CD4-positive, alpha-beta T cell (primary cell): ENCODE measurements around the gene PDGFRB. TPM values are rescaled to one million over a fixed set of nuclear protein-coding genes. Genes with fewer than 3 reads are reported as not detected.

Experiments
- ATAC-seq: fragments of 200-7000 bp; cut with Tn5 transposase; one replicate; pipeline ENCODE4 v1.10.0; 2022; ENCODE audit warnings: mild to moderate bottlenecking; ENCODE audit not compliant: poor library complexity
- CTCF ChIA-PET: fragments of 350-600 bp; sonication (Branson Sonifier 250); formaldehyde crosslinking; loops from one replicate; lab custom pipeline; 2021; ENCODE audit warnings: antibody characterized with exemption, inconsistent platforms; lab: Charles Lee
- POLR2A ChIA-PET: fragments of 350-600 bp; sonication (Branson Sonifier 250); formaldehyde crosslinking; loops from one replicate; lab custom pipeline; 2021; ENCODE audit warnings: antibody characterized with exemption, inconsistent platforms; lab: Charles Lee
- DNase-seq, 14 experiments: peaks; one replicate each; pipeline ENCODE4 v3.0.0-alpha.2; 2013 to 2020; ENCODE audit warnings: mixed read lengths in 2 of 14
- H3K27ac ChIP-seq, 2 donors: one replicate each; pipeline versions ENCODE4 v1.5.1 to v1.7.0; 2013; ENCODE audit warnings: low read length in 2 of 2, low read depth in 1 of 2, mild to moderate bottlenecking in 1 of 2
- H3K27me3 ChIP-seq, 2 experiments: 1 replicate in 1 of 2; 2 replicates in 1 of 2; pipeline versions ENCODE4 v1.6.1 to v1.7.0; 2013; ENCODE audit warnings: low read length in 2 of 2, control low read depth in 1 of 2, mild to moderate bottlenecking in 1 of 2, moderate library complexity in 1 of 2; ENCODE audit not compliant: insufficient read depth in 2 of 2, control insufficient read depth in 1 of 2
- H3K36me3 ChIP-seq: one replicate; pipeline ENCODE4 v1.6.1; 2013; ENCODE audit warnings: low read length, control low read depth; ENCODE audit not compliant: insufficient read depth
- H3K4me1 ChIP-seq: one replicate; pipeline ENCODE4 v1.6.1; 2013; ENCODE audit warnings: low read length, control low read depth; ENCODE audit not compliant: insufficient read depth
- H3K4me3 ChIP-seq: one replicate; pipeline ENCODE4 v1.5.1; 2013; ENCODE audit warnings: mild to moderate bottlenecking, low read length, moderate library complexity
- H3K9me3 ChIP-seq, 2 experiments: 1 replicate in 1 of 2; 2 replicates in 1 of 2; pipeline versions ENCODE4 v1.6.1 to v1.7.0; 2013; ENCODE audit warnings: low read length in 2 of 2, mild to moderate bottlenecking in 2 of 2, control low read depth in 1 of 2, moderate library complexity in 1 of 2; ENCODE audit not compliant: control insufficient read depth in 1 of 2, insufficient read depth in 1 of 2
- H3K27ac Mint-ChIP-seq: one replicate; pipeline ENCODE4 v1.8.0; 2020; ENCODE audit warnings: mixed read lengths
- H3K27me3 Mint-ChIP-seq: one replicate; pipeline ENCODE4 v1.8.0; 2021; ENCODE audit warnings: mixed read lengths
- H3K36me3 Mint-ChIP-seq: one replicate; pipeline ENCODE4 v1.8.0; 2021; ENCODE audit warnings: low read depth, mixed read lengths
- H3K4me1 Mint-ChIP-seq: one replicate; pipeline ENCODE4 v1.8.0; 2021; ENCODE audit warnings: low read depth, mixed read lengths
- H3K4me3 Mint-ChIP-seq: one replicate; pipeline ENCODE4 v1.8.0; 2020; ENCODE audit warnings: mild to moderate bottlenecking, mixed read lengths
- H3K9me3 Mint-ChIP-seq: one replicate; pipeline ENCODE4 v1.8.0; 2020; ENCODE audit warnings: mixed read lengths
- CTCF ChIP-seq: fragments of 200-600 bp; IDR thresholded peaks from one replicate; pipeline ENCODE4 v1.8.0; 2022; ENCODE audit warnings: antibody characterized with exemption, mild to moderate bottlenecking
- intact Hi-C, 2 experiments: fragments of 100-400 bp; cut with DNase I in 1 of 2; cut with micrococcal nuclease in 1 of 2; formaldehyde crosslinking; loops; one replicate each; pipeline versions ENCODE4 v1.15.1 to v1.9.0; 2023 to 2025; cut with DNase I, micrococcal nuclease
- total RNA-seq, 174 experiments: library from RNA in 2 of 174; stranded (reverse) in 2 of 174; gene quantifications; one replicate each; pipeline ENCODE4 v1.2.3 and lab custom pipeline; 2021 to 2026

The PDGFRB gene
- total RNA-seq, 2 experiments from 2014 or later: not detected

GRCh38 chr5:150189326-150189725, 33.7 kb upstream of the PDGFRB start:
- H3K27ac ChIP-seq: no peak overlapping the region
- Mint-ChIP-seq H3K4me1 (no peaks in the 10 kb centered on the region), H3K36me3 (no peaks in the 10 kb centered on the region), H3K27ac (no peak overlapping the region), H3K27me3 (peaks cover 49% of the 10 kb centered on the region), H3K9me3 (no peaks in the 10 kb centered on the region), H3K4me3 (no peak overlapping the region)
- ChIA-PET POLR2A (no interaction called here), CTCF (no interaction called here)
- no peaks in the 10 kb centered on the region for H3K4me1 ChIP-seq
- H3K27me3 ChIP-seq: peaks cover 26% of the 10 kb centered on the region in 2 experiments
- H3K36me3 ChIP-seq: no peaks in the 10 kb centered on the region
- no peaks in the 10 kb centered on the region for H3K9me3 ChIP-seq
- DNase-seq (no peak), ATAC-seq (no peak)
- no peak for TF ChIP-seq CTCF
- H3K4me3 ChIP-seq: no peak overlapping the region
- intact Hi-C loops: no loop called here

GRCh38 chr5:150188146-150188842, 32.6 kb upstream of the PDGFRB start:
- POLR2A ChIA-PET: no interaction called here
- no peaks in the 10 kb centered on the region for H3K4me1 ChIP-seq
- H3K4me3 ChIP-seq: no peak overlapping the region
- H3K27me3 ChIP-seq: peaks cover 26% of the 10 kb centered on the region in 2 experiments
- intact Hi-C loops: no loop called here
- Mint-ChIP-seq H3K4me3 (no peak overlapping the region), H3K4me1 (no peaks in the 10 kb centered on the region), H3K27me3 (peaks cover 43% of the 10 kb centered on the region), H3K36me3 (no peaks in the 10 kb centered on the region), H3K27ac (no peak overlapping the region), H3K9me3 (no peaks in the 10 kb centered on the region)
- CTCF ChIA-PET: no interaction called here
- DNase-seq (no peak), ATAC-seq (no peak)
- no peak overlapping the region for H3K27ac ChIP-seq
- no peaks in the 10 kb centered on the region for H3K9me3 ChIP-seq
- no peak for TF ChIP-seq CTCF
- H3K36me3 ChIP-seq: no peaks in the 10 kb centered on the region

- DNase-seq: no peak
- H3K27me3 Mint-ChIP-seq: peaks cover 34% of the 10 kb centered on the region
Measured at GRCh38 chr5:150186897-150187296, 31.3 kb upstream of the PDGFRB start.

More at GRCh38 chr5:150186897-150187296, 31.3 kb upstream of the PDGFRB start:
- Histone ChIP-seq H3K4me3 (no peak overlapping the region), H3K27me3 (peaks cover 21 to 26% of the 10 kb centered on the region in 2 experiments), H3K4me1 (no peaks in the 10 kb centered on the region), H3K9me3 (no peaks in the 10 kb centered on the region), H3K27ac (no peak overlapping the region), H3K36me3 (no peaks in the 10 kb centered on the region)
- Mint-ChIP-seq H3K36me3 (no peaks in the 10 kb centered on the region), H3K27ac (no peak overlapping the region), H3K4me1 (no peaks in the 10 kb centered on the region), H3K4me3 (no peak overlapping the region), H3K9me3 (no peaks in the 10 kb centered on the region)
- no peak for TF ChIP-seq CTCF
- intact Hi-C loops: no loop called here
- ATAC-seq: no peak
- CTCF ChIA-PET: no interaction called here
- POLR2A ChIA-PET: no interaction called here
